Nucleus accumbens (tissue), 56 donors: ENCODE measurements around the gene ACSL1.

Experiments used
- DNase-seq, 56 donors: peaks; one replicate each; lab custom pipeline; 2025; lab: John Stamatoyannopoulos, UW

Gene ACSL1

GRCh38 chr4:184732126-184732525, 93.6 kb downstream of the ACSL1 start:
- DNase-seq: no peak

GRCh38 chr4:184731056-184731455, 94.7 kb downstream of the ACSL1 start:
- no peak for DNase-seq

DNA sequence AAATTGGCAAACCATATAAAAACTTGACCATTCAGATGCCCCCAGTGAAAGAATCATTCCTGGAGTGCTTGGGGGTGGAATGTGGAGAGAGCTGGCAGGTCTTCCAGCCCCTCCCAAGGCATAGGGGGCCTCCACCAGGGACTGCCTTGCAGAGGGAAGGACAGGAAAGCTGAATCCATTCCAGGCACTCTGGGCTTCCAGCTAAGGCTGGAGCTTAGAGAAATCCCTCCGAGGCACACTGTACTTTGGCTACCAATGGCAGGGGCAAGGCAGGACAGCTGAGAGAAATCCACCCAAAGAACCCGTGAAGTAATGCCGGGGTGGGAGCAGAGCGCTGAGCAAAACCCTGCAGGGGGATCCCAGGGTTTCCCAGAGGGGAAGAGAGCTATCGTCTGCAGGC, 95.8 kb downstream of the ACSL1 start:
- no peak for DNase-seq

- no peak for DNase-seq
Observed at GRCh38 chr4:184728858-184729257, 96.9 kb downstream of the ACSL1 start.

DNA sequence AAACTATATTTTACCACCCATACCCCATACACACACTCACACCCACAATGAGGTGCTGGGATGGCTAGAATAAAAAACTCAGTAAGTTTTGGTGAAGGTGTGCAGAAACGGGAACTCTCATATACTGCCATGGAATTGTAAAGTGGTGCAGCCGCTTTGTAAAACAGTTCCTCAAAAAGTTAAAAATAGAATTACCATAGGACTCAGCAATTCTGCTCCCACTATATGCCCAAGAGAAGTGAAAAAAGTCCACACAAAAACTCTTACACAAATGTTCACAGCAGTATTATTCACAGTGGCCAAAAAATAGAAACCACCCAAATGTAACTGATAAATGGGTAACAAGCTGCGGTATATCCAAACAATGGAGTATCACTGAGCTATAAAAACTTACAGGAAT, 98.3 kb downstream of the ACSL1 start:
- DNase-seq: no peak

GRCh38 chr4:184722798-184723197, 103.0 kb downstream of the ACSL1 start:
- DNase-seq: no peak

DNA sequence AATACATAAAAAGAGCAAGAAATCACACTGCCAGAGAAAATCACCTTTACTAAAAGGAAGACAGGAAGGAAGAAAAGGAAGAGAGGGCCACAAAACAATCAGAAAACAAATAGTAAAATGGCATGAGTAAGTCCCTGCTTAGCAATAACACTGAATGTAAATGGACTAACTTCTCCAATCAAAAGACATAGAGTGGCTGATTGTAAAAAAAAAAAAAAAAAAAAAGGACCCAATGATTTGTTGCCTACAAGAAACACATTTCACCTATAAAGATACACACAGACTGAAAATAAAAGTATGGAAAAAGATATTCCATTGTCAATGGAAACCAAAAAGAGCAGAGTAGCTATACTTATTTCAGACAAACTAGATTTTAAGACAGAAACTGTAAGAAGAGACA, 104.5 kb downstream of the ACSL1 start:
- DNase-seq: no peak

DNA sequence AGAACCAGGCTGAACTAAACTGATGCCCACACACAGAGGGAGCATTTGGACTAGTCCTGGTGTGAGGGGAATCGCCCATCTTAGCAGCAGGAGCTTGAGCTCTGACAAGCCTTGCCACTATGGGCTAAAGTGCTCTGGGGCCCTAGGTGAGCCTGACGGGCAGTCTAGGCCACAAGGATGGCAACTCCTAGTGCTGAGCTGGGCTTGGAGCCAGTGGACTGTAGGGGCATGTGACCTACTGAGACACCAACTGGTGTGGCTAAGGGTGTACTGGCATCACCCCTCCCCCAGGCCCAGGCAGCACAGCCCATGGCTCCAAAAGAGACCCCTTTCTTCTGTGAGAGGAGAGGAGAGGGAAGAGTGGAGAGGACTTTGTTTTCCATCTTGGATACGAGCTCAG, 106.4 kb downstream of the ACSL1 start:
- DNase-seq: no peak

DNA sequence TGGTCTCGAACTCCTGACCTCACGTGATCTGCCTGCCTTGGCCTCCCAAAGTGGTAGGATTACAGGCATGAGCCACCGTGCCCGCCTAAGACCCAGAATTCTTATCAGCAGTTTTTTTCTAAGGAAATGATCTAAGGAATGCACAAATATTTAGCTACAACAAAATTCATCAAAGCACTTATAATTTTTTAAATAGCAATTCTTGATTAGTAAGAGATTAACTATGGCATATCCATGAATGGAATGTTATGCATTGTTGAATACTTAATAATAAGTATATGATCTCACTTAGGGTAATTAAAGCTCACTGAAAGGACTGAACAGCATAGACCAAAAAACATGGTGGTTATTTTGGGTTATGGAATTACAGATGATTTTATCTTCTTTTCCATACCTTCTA, 110.2 kb downstream of the ACSL1 start:
- DNase-seq: no peak

DNA sequence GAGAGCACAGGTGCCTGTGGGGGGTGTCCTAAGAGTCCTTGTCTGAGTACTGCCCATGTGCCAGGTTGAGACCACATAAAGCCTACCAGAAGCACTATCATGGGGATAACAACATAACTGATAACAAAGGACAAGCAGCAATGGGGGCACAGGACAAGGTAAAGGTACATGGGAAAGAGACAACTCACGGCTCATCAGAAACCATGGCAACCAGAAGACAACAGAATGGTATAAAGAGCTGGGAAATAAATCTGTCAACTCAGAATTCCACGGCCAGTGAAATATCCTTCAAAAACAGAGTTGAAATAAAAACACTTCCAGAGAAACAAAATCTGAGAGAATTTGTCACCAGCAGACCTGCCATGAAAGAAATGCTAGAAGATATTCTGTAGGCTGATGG, 111.9 kb downstream of the ACSL1 start:
- no peak for DNase-seq

- DNase-seq: no peak
Observed at GRCh38 chr4:184712322-184712721, 113.4 kb downstream of the ACSL1 start.

DNA sequence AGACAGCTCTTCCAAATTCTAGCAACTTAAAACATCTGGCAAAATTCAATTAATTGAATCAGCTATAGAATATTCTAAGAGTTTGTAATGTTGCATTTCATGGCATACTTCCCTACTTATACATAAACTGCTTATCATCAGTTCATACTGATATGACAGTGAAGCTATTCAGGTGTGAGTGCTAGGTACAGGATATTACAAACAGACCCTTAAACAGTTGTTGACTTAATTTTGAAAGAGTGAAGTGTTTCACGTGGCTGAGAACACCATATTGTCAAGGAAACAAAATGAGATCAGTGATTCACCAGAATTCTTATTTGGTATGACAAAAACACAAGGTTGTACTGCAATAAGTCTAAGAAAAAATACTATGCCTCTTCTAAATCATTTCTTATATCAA, 119.3 kb downstream of the ACSL1 start:
- DNase-seq: no peak

DNA sequence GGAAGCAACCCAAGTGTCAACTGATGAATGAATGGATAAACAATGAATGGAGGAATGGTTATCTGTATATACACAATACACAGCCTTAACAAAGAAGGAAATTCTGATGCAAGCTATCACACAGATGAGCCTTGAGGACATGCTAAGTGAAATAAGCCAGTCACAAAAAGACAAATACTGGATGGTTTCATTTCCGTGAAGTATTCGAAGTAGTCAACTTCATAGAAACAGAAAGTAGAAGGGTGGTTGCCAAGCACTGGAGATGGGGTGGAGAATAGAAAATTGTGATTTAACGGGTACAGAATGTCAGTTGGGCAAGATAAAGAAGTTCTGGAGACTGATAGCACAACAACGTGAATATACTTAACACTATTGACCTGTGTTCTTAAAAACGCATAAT, 120.1 kb downstream of the ACSL1 start:
- no peak for DNase-seq
